ENCODE results near the gene ZBTB40.

ZBTB40 gene

DNA sequence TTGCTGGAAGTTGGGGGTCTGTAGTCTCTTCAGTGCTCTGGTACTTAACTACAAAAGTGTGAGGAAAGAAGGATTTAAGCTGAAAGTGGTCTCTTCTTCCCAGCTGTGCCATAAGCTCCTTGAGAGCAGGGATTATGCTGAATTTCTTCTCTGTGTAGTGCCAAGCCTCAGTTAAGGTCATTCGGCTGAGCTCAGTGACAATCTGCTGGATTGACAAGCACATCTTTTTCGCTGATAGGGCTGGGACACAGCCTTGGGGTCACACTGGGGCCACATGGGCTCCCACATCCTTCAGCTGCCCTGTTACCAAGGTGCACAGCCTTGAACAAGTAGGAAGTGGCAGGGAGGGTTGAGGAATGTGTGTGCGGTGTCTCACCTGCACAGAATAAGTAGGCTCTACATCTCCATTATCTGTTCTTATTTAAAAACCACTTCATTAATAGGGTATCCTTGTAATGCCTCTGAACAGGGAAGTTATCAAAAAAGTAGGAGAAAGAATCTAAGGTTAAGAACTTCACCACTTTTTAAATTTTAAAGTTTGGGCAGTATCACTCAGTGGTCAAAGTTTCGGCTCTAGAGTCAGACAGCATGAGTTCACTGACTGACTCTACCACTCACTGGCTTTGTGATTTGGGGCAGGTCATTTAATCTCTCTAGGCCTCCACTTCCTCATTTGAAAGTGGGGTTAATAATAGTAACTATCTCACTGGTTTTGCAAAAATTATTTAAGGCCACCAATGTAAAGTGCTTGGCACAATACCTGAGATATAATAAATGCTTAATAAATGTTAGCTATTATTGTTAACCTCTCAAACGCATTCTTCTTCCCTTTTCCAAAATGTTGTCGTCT is 10.3 kb downstream of the ZBTB40 start (continued):
- TF ChIP-seq, protein P1, sequence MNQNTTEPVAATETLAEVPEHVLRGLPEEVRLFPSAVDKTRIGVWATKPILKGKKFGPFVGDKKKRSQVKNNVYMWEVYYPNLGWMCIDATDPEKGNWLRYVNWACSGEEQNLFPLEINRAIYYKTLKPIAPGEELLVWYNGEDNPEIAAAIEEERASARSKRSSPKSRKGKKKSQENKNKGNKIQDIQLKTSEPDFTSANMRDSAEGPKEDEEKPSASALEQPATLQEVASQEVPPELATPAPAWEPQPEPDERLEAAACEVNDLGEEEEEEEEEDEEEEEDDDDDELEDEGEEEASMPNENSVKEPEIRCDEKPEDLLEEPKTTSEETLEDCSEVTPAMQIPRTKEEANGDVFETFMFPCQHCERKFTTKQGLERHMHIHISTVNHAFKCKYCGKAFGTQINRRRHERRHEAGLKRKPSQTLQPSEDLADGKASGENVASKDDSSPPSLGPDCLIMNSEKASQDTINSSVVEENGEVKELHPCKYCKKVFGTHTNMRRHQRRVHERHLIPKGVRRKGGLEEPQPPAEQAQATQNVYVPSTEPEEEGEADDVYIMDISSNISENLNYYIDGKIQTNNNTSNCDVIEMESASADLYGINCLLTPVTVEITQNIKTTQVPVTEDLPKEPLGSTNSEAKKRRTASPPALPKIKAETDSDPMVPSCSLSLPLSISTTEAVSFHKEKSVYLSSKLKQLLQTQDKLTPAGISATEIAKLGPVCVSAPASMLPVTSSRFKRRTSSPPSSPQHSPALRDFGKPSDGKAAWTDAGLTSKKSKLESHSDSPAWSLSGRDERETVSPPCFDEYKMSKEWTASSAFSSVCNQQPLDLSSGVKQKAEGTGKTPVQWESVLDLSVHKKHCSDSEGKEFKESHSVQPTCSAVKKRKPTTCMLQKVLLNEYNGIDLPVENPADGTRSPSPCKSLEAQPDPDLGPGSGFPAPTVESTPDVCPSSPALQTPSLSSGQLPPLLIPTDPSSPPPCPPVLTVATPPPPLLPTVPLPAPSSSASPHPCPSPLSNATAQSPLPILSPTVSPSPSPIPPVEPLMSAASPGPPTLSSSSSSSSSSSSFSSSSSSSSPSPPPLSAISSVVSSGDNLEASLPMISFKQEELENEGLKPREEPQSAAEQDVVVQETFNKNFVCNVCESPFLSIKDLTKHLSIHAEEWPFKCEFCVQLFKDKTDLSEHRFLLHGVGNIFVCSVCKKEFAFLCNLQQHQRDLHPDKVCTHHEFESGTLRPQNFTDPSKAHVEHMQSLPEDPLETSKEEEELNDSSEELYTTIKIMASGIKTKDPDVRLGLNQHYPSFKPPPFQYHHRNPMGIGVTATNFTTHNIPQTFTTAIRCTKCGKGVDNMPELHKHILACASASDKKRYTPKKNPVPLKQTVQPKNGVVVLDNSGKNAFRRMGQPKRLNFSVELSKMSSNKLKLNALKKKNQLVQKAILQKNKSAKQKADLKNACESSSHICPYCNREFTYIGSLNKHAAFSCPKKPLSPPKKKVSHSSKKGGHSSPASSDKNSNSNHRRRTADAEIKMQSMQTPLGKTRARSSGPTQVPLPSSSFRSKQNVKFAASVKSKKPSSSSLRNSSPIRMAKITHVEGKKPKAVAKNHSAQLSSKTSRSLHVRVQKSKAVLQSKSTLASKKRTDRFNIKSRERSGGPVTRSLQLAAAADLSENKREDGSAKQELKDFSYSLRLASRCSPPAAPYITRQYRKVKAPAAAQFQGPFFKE (tag by site-specific recombination; IDR thresholded peaks at IDR 0.05; ENCODE audit: borderline replicate concordance) = no peak
- no peak for TF ChIP-seq ZNF292 (tag by site-specific recombination; IDR thresholded peaks at IDR 0.05; ENCODE audit: borderline replicate concordance, low read depth)
- no peak for TF ChIP-seq PRDM1 (tag by site-specific recombination; IDR thresholded peaks at IDR 0.05)
- TF ChIP-seq ZNF37A (tag by site-specific recombination; IDR thresholded peaks at IDR 0.05) = no peak
- no peak for TF ChIP-seq ZNF521 (tag by site-specific recombination; IDR thresholded peaks at IDR 0.05)
- no peak for TF ChIP-seq ZXDB (tag by site-specific recombination; IDR thresholded peaks at IDR 0.05)
- TF ChIP-seq GLIS2 (tag by site-specific recombination; IDR thresholded peaks at IDR 0.05) = no peak
- no peak for TF ChIP-seq ZNF426 (tag by site-specific recombination; IDR thresholded peaks at IDR 0.05)
- no peak for TF ChIP-seq ZNF623 (tag by site-specific recombination; IDR thresholded peaks at IDR 0.05)
- TF ChIP-seq ZBTB8A (tag by site-specific recombination; IDR thresholded peaks at IDR 0.05) = no peak
- TF ChIP-seq ZNF112 (tag by site-specific recombination; IDR thresholded peaks at IDR 0.05) = no peak
- TF ChIP-seq ZNF174 (tag by site-specific recombination; IDR thresholded peaks at IDR 0.05) = no peak

DNA sequence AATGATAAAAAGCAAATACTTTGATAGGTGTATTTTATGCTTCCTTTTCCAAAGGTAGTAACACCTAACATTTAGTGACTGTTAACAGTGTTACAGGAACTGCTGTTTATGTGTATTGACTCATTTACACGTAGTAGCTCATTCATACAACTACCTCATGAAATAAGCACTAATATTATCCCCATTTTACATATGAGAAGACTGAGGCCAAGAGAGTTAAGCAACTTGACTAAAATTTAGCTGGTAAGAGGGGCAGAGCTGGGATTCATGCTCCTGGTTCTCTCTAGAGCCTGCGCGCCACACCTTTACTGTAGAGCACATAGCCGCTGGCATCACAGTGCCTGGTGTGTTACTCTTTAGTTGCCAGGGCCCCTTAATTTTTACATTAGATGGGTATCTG is 11.3 kb downstream of the ZBTB40 start:
- POLR2A ChIA-PET = no interaction called here
- Histone ChIP-seq H3K36me3 (ENCODE audit: control insufficient read depth in 2 of 2, insufficient read depth in 1 of 2, low read length in 2 of 2) (no peaks in the 10 kb centered on the region), H3K4me3 (ENCODE audit: low read depth, low read length) (no peak overlapping the region), H3K4me1 (ENCODE audit: control insufficient read depth, insufficient read depth, low read length) (no peaks in the 10 kb centered on the region), H3K9me3 (ENCODE audit: control insufficient read depth, insufficient read depth, low read depth, low read length) (no peaks in the 10 kb centered on the region), H3K27ac (ENCODE audit: extremely low read depth, low read depth, low read length) (no peak overlapping the region)
- TF ChIP-seq ZNF664 (tag by site-specific recombination; IDR thresholded peaks at IDR 0.05) (peak; percentile 69), ZNF16 (tag by site-specific recombination; IDR thresholded peaks at IDR 0.05; ENCODE audit: low read depth) (no peak)
- CTCF ChIA-PET = interaction anchor here (2.0 kb wide), 1 partner anchor 10 kb away, joined by 6 read pairs; no protein-coding TSS in a partner anchor

DNA sequence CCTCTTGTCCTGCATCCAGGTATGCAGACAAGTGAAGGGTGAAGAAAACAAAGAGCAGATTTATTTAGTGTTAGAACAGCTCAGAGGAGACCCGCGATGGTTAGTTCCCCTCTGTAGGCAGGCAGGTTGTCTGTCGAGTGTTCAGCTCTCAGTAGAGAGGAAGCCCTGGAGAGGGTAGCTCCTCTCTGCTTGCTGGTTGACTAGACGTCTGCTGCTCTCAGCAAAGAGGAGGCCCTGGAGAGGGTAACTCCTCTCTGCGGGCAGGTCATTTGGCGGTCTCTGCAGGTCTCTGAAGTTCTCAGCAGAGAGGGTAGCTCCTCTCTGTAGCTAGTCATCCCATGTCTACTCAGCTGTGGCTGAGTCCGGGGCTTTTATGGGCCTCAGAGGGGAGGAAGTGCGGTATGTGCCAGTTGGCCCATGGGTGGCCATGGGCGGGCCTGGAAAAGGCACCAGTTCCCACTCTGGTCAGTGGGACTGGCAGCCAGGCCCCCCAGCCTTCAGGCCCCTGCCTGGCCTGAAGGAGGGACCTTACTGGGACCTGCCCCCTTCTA is 13.4 kb downstream of the ZBTB40 start:
- POLR2A ChIA-PET = no interaction called here
- CTCF ChIA-PET = no interaction called here
- H3K27ac ChIP-seq (ENCODE audit: extremely low read depth, low read depth, low read length) = no peak overlapping the region
- H3K36me3 ChIP-seq (ENCODE audit: control insufficient read depth in 2 of 2, insufficient read depth in 1 of 2, low read length in 2 of 2) = no peaks in the 10 kb centered on the region
- no peak overlapping the region for H3K4me3 ChIP-seq (ENCODE audit: low read depth, low read length)
- no peaks in the 10 kb centered on the region for H3K4me1 ChIP-seq (ENCODE audit: control insufficient read depth, insufficient read depth, low read length)
- no peaks in the 10 kb centered on the region for H3K9me3 ChIP-seq (ENCODE audit: control insufficient read depth, insufficient read depth, low read depth, low read length)
- TF ChIP-seq ZNF214 (tag by site-specific recombination; IDR thresholded peaks at IDR 0.05; ENCODE audit: borderline replicate concordance) (no peak), SALL2 (tag by site-specific recombination; IDR thresholded peaks at IDR 0.05; ENCODE audit: borderline replicate concordance) (no peak), ZBTB20 (tag by site-specific recombination; IDR thresholded peaks at IDR 0.05) (0 out of 2 replicates have a peak, but pooled peaks have one; percentile 13), MEIS1 (CRISPR knock-in tag; IDR thresholded peaks at IDR 0.05; ENCODE audit: borderline replicate concordance) (no peak), ZFP69B (tag by site-specific recombination; IDR thresholded peaks at IDR 0.05) (no peak), ZNF23 (tag by site-specific recombination; IDR thresholded peaks at IDR 0.05; ENCODE audit: borderline replicate concordance) (no peak), YY1 (tag by site-specific recombination; IDR thresholded peaks at IDR 0.05) (no peak), SCRT2 (tag by site-specific recombination; IDR thresholded peaks at IDR 0.05) (no peak), SETDB1 (IDR thresholded peaks at IDR 0.05; ENCODE audit: insufficient read length, low read length) (peak; percentile 79)
- TF ChIP-seq, protein P2, sequence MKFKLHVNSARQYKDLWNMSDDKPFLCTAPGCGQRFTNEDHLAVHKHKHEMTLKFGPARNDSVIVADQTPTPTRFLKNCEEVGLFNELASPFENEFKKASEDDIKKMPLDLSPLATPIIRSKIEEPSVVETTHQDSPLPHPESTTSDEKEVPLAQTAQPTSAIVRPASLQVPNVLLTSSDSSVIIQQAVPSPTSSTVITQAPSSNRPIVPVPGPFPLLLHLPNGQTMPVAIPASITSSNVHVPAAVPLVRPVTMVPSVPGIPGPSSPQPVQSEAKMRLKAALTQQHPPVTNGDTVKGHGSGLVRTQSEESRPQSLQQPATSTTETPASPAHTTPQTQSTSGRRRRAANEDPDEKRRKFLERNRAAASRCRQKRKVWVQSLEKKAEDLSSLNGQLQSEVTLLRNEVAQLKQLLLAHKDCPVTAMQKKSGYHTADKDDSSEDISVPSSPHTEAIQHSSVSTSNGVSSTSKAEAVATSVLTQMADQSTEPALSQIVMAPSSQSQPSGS (tag by site-specific recombination; IDR thresholded peaks at IDR 0.05; ENCODE audit: low read depth) = no peak
- TF ChIP-seq, protein P3, sequence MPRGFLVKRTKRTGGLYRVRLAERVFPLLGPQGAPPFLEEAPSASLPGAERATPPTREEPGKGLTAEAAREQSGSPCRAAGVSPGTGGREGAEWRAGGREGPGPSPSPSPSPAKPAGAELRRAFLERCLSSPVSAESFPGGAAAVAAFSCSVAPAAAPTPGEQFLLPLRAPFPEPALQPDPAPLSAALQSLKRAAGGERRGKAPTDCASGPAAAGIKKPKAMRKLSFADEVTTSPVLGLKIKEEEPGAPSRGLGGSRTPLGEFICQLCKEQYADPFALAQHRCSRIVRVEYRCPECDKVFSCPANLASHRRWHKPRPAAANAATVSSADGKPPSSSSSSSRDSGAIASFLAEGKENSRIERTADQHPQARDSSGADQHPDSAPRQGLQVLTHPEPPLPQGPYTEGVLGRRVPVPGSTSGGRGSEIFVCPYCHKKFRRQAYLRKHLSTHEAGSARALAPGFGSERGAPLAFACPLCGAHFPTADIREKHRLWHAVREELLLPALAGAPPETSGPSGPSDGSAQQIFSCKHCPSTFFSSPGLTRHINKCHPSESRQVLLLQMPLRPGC (tag by site-specific recombination; IDR thresholded peaks at IDR 0.05) = no peak
